A549 (cell line): ENCODE results near the gene XPO4. TPM values are rescaled to one million over a fixed set of nuclear protein-coding genes. Genes with fewer than 3 reads are reported as not detected.
"Not testable (repeated sequence)": the region's sequence is repeated elsewhere in the genome, so short reads cannot be mapped to it uniquely, and the experiment has no call there.

Experiments used
- ATAC-seq, 2 experiments: fragments of 200-7000 bp in 1 of 2; fragments of >200 bp in 1 of 2; cut with Nextera tagmentation in 1 of 2; cut with Tn5 transposase in 1 of 2; 3 replicates each; pipeline versions ENCODE4 v1.8.0 to v1.9.1; 2018 to 2020; ENCODE audit warnings: mild to moderate bottlenecking in 1 of 2, moderate library complexity in 1 of 2
- CTCF ChIA-PET: fragments of 300-600 bp; sonication (Branson Sonifier 250); formaldehyde crosslinking; extraction: SDS; loops from one replicate; lab custom pipeline; 2021; ENCODE audit warnings: antibody characterized with exemption, inconsistent platforms; lab: Yijun Ruan, JAX
- POLR2A ChIA-PET: fragments of 350-600 bp; formaldehyde crosslinking; extraction: SDS; loops from one replicate; lab custom pipeline; 2021; ENCODE audit warnings: antibody characterized with exemption, inconsistent platforms; lab: Yijun Ruan, JAX
- DNase-seq, 2 experiments: peaks; one replicate each; pipeline versions ENCODE4 v3.0.0 to v3.0.0-alpha.2; 2011 to 2016; ENCODE audit warnings: low read depth in 1 of 2, low spot score in 1 of 2
- FAIRE-seq: peaks from 2 replicates; lab custom pipeline; 2011; peaks lifted over from hg19 to GRCh38; lab: Jason Lieb, UNC
- H3K27ac ChIP-seq, 2 experiments: fragments of >200 bp; sonication (Bioruptor Twin); formaldehyde crosslinking; 3 replicates each; pipeline ENCODE4 v1.5.1; 2016 to 2017
- H3K4me1 ChIP-seq: fragments of >200 bp; sonication (Bioruptor Twin); formaldehyde crosslinking; 3 replicates; pipeline ENCODE4 v1.6.1; 2016
- H3K4me2 ChIP-seq: fragments of >200 bp; sonication (Bioruptor Twin); formaldehyde crosslinking; 3 replicates; pipeline ENCODE4 v1.6.1; 2016
- H3K4me3 ChIP-seq: fragments of >200 bp; sonication (Bioruptor Twin); formaldehyde crosslinking; 3 replicates; pipeline ENCODE4 v1.5.1; 2016
- H3K9me3 ChIP-seq: fragments of >200 bp; sonication (Bioruptor Twin); formaldehyde crosslinking; 3 replicates; pipeline ENCODE4 v1.6.1; 2016
- ATOH8 ChIP-seq: fragments of 250-450 bp; sonication (Bioruptor Pico); IDR thresholded peaks from 2 replicates; pipeline ENCODE4 v1.5.0; 2020; ENCODE audit warnings: low read depth, mild to moderate bottlenecking, moderate library complexity
- BHLHE40 ChIP-seq: IDR thresholded peaks from 2 replicates; pipeline ENCODE4 v1.6.1; 2012; ENCODE audit warnings: low read depth, low read length, inconsistent platforms
- CBX2 ChIP-seq: fragments of 200-600 bp; sonication (generic); IDR thresholded peaks from 2 replicates; pipeline ENCODE4 v1.6.1; 2016; ENCODE audit warnings: low read depth, mild to moderate bottlenecking, borderline replicate concordance
- CHD2 ChIP-seq: fragments of 150-350 bp; IDR thresholded peaks from 2 replicates; pipeline ENCODE4 v1.6.1; 2014; ENCODE audit warnings: low read length; ENCODE audit not compliant: partially characterized antibody
- CTCF ChIP-seq: fragments of >200 bp; sonication (Bioruptor Twin); formaldehyde crosslinking; IDR thresholded peaks from 3 replicates; pipeline ENCODE4 v1.5.1; 2016
- E2F6 ChIP-seq: IDR thresholded peaks from 2 replicates; pipeline ENCODE4 v1.6.1; 2012; ENCODE audit warnings: low read depth, borderline replicate concordance
- EHMT2 ChIP-seq: fragments of 200-600 bp; sonication (generic); IDR thresholded peaks from 2 replicates; pipeline ENCODE4 v1.6.1; 2016; ENCODE audit warnings: antibody characterized with exemption, low read depth, mild to moderate bottlenecking, moderate library complexity
- EP300 ChIP-seq, 2 experiments: fragments of >200 bp; sonication (Bioruptor Twin); formaldehyde crosslinking; IDR thresholded peaks; 2 replicates in 1 of 2; 3 replicates in 1 of 2; pipeline ENCODE4 v1.6.1; 2016 to 2017
- ESRRA ChIP-seq: fragments of 150-350 bp; IDR thresholded peaks from 2 replicates; pipeline ENCODE4 v1.6.1; 2014; ENCODE audit warnings: mild to moderate bottlenecking, low read length, borderline replicate concordance
- FOSB ChIP-seq: fragments of 250-450 bp; sonication (Bioruptor Pico); IDR thresholded peaks from 2 replicates; pipeline ENCODE4 v1.5.0; 2020; ENCODE audit warnings: mild to moderate bottlenecking, moderate library complexity
- FOSL2 ChIP-seq, 2 experiments: fragments of 450-650 bp in 1 of 2; fragments of >200 bp in 1 of 2; sonication (Bioruptor Twin) in 1 of 2; formaldehyde crosslinking; IDR thresholded peaks; 2 replicates each; pipeline versions ENCODE4 v1.5.0 to v1.6.1; 2016 to 2020; ENCODE audit warnings: mild to moderate bottlenecking in 1 of 2, moderate library complexity in 1 of 2
- FOXS1 ChIP-seq: fragments of 250-450 bp; sonication (Bioruptor Pico); IDR thresholded peaks from 2 replicates; pipeline ENCODE4 v1.5.0; 2020; ENCODE audit warnings: mild to moderate bottlenecking, moderate library complexity
- HDAC2 ChIP-seq: fragments of 200-600 bp; sonication (generic); IDR thresholded peaks from 2 replicates; pipeline ENCODE4 v1.6.1; 2016
- HOXB13 ChIP-seq: fragments of 250-450 bp; sonication (Bioruptor Pico); IDR thresholded peaks from 2 replicates; pipeline ENCODE4 v1.5.0; 2020; ENCODE audit warnings: low read depth, mild to moderate bottlenecking, moderate library complexity
- JUN ChIP-seq, 2 experiments: fragments of >200 bp; sonication (Bioruptor Twin); formaldehyde crosslinking; IDR thresholded peaks; 2 replicates in 1 of 2; 3 replicates in 1 of 2; pipeline ENCODE4 v1.6.1; 2016 to 2017
- KDM5A ChIP-seq: fragments of 200-600 bp; sonication (generic); IDR thresholded peaks from 2 replicates; pipeline ENCODE4 v1.6.1; 2016; ENCODE audit warnings: antibody characterized with exemption, mild to moderate bottlenecking
- MAZ ChIP-seq: fragments of 150-350 bp; IDR thresholded peaks from 2 replicates; pipeline ENCODE4 v1.6.1; 2014; ENCODE audit warnings: antibody characterized with exemption, low read depth, low read length, borderline replicate concordance
- NFE2L2 ChIP-seq: fragments of 150-350 bp; conservative IDR thresholded peaks from 2 replicates; pipeline ENCODE4 v1.6.1; 2014; ENCODE audit warnings: low read length
- NPAS2 ChIP-seq: fragments of 250-450 bp; sonication (Bioruptor Pico); IDR thresholded peaks from 2 replicates; pipeline ENCODE4 v1.8.0; 2022; ENCODE audit warnings: mild to moderate bottlenecking, moderate library complexity, borderline replicate concordance
- PBX3 ChIP-seq: IDR thresholded peaks from 2 replicates; pipeline ENCODE4 v1.6.1; 2012
- POLR2A ChIP-seq: IDR thresholded peaks from 2 replicates; pipeline ENCODE4 v1.6.1; 2012; ENCODE audit warnings: mild to moderate bottlenecking, low read length
- POLR2AphosphoS2 ChIP-seq: conservative IDR thresholded peaks from 2 replicates; pipeline ENCODE4 v1.6.1; 2012; ENCODE audit warnings: low read length, improper control_type of control experiment, inconsistent platforms
- RARB ChIP-seq: fragments of 250-450 bp; sonication (Bioruptor Pico); IDR thresholded peaks from 2 replicates; pipeline ENCODE4 v1.8.0; 2021; ENCODE audit warnings: mild to moderate bottlenecking, moderate library complexity
- RFX5 ChIP-seq: fragments of 450-650 bp; IDR thresholded peaks from 2 replicates; pipeline ENCODE4 v1.7.1; 2014; ENCODE audit warnings: antibody characterized with exemption, mild to moderate bottlenecking, moderate library complexity
- SMC3 ChIP-seq: fragments of >200 bp; sonication (Bioruptor Twin); formaldehyde crosslinking; IDR thresholded peaks from 3 replicates; pipeline ENCODE4 v1.6.1; 2018; ENCODE audit warnings: inconsistent platforms
- SREBF2 ChIP-seq: fragments of 450-650 bp; IDR thresholded peaks from 2 replicates; pipeline ENCODE4 v1.6.1; 2014; ENCODE audit warnings: mild to moderate bottlenecking, moderate library complexity
- TFCP2L1 ChIP-seq: fragments of 250-450 bp; sonication (Bioruptor Pico); IDR thresholded peaks from 2 replicates; pipeline ENCODE4 v1.5.0; 2021; ENCODE audit warnings: mild to moderate bottlenecking
- ZC3H11A ChIP-seq: fragments of 450-650 bp; IDR thresholded peaks from 2 replicates; pipeline ENCODE4 v1.6.1; 2014; ENCODE audit warnings: antibody characterized with exemption, mild to moderate bottlenecking
- ZNF302 ChIP-seq: fragments of 250-450 bp; sonication (Bioruptor Pico); IDR thresholded peaks from 2 replicates; pipeline ENCODE4 v1.9.0; 2021; ENCODE audit warnings: inconsistent platforms, mild to moderate bottlenecking, moderate library complexity
- ZSCAN20 ChIP-seq: fragments of 250-450 bp; sonication (Bioruptor Pico); IDR thresholded peaks from 2 replicates; pipeline ENCODE4 v1.8.0; 2022; ENCODE audit warnings: mild to moderate bottlenecking, moderate library complexity
- WGBS: methylation state at CpG from one replicate; pipeline ENCODE4 v1.1.6; 2017; ENCODE audit errors: missing lambda C conversion rate; 5-methylcytosine and 5-hydroxymethylcytosine counted together
- polyA plus RNA-seq, 4 experiments: library from polyadenylated mRNA; depleted of rRNA in 3 of 4; stranded (reverse); fragments of >200 nt; fragmentation: RNase III in 1 of 4; extraction: RNeasy Plus Mini Kit Qiagen cat#74134 plus additional on column Dnase treatment in 1 of 4; gene quantifications; 2 replicates in 3 of 4; 3 replicates in 1 of 4; pipeline ENCODE4 v1.2.3, GENCODE V29; 2011 to 2017

XPO4 gene
- polyA plus RNA-seq, 2 of the 4 experiments (the other 2 are of a cell fraction), result 7.3 to 16.6 TPM

- peaks cover 19% of the 10 kb centered on the region; the same call in 2 of the 3 replicates for H3K4me1 ChIP-seq
- WGBS, result 100% methylated on average over 3 of the region's 6 CpGs
- ChIA-PET POLR2A (no interaction called here), CTCF (interaction anchor here (0.9 to 2.1 kb wide), 2 partner anchors 195 to 538 kb away, joined by 3 to 5 read pairs; no protein-coding TSS in a partner anchor)
- no peak overlapping the region for H3K27ac ChIP-seq
- FAIRE-seq, result no peak
- no peak for TF ChIP-seq ZC3H11A
- TF ChIP-seq POLR2A, result no peak
- TF ChIP-seq HOXB13, result no peak
- TF ChIP-seq RFX5, result no peak
- no peak for TF ChIP-seq SMC3
- no peak for TF ChIP-seq EHMT2
- TF ChIP-seq FOSB (CRISPR knock-in tag), result no peak
- no peak for TF ChIP-seq JUN (IDR thresholded peaks at IDR 0.05)
- TF ChIP-seq BHLHE40, result no peak
- no peak for TF ChIP-seq CHD2
- TF ChIP-seq PBX3, result no peak
- TF ChIP-seq FOSL2 (IDR thresholded peaks at IDR 0.05), result no peak
- no peak for TF ChIP-seq FOSL2 (CRISPR knock-in tag; IDR thresholded peaks at IDR 0.05)
- no peak for TF ChIP-seq NFE2L2
- TF ChIP-seq CTCF, result no peak
- no peak for TF ChIP-seq ZSCAN20 (CRISPR knock-in tag)
- TF ChIP-seq, all 56 proteins: peak for 0
- Histone ChIP-seq H3K4me2 (no peak overlapping the region), H3K9me3 (no peaks in the 10 kb centered on the region), H3K4me3 (no peak overlapping the region)
- no peak for ATAC-seq
- DNase-seq, result no peak
These were observed 35.8 kb upstream of the XPO4 start for GRCh38 chr13:20938302-20938701.

- H3K4me1 ChIP-seq, result no peaks in the 10 kb centered on the region
- 52% methylated on average over 4 of the region's 4 CpGs for WGBS
- no peak overlapping the region for H3K4me2 ChIP-seq
- H3K4me3 ChIP-seq, result no peak overlapping the region
- TF ChIP-seq NPAS2 (CRISPR knock-in tag), result no peak
- no peak for TF ChIP-seq MAZ
- TF ChIP-seq TFCP2L1 (CRISPR knock-in tag), result no peak
- no peak for TF ChIP-seq JUN (IDR thresholded peaks at IDR 0.05)
- no peak for TF ChIP-seq CBX2
- no peak for TF ChIP-seq CHD2
- TF ChIP-seq E2F6, result no peak
- no peak for TF ChIP-seq ZNF302 (CRISPR knock-in tag)
- TF ChIP-seq HOXB13, result no peak
- TF ChIP-seq SREBF2, result no peak
- TF ChIP-seq POLR2AphosphoS2, result no peak
- no peak for TF ChIP-seq EP300 (IDR thresholded peaks at IDR 0.05)
- TF ChIP-seq RARB (CRISPR knock-in tag), result no peak
- TF ChIP-seq HDAC2, result no peak
- TF ChIP-seq KDM5A, result no peak
- no peak for TF ChIP-seq FOXS1 (CRISPR knock-in tag)
- TF ChIP-seq ATOH8 (CRISPR knock-in tag), result no peak
- no peak for TF ChIP-seq BHLHE40
- TF ChIP-seq EHMT2, result no peak
- no peak for TF ChIP-seq ESRRA
- FAIRE-seq (no peak), ATAC-seq (no peak), DNase-seq (no peak)
- H3K9me3 ChIP-seq, result no peaks in the 10 kb centered on the region
- no peak overlapping the region for H3K27ac ChIP-seq
- ChIA-PET CTCF (interaction anchor here (0.9 to 1.6 kb wide), 4 partner anchors 12 to 435 kb away, joined by 3 to 6 read pairs (median 3); no protein-coding TSS in a partner anchor), POLR2A (no interaction called here)
These were observed 25.2 kb upstream of the XPO4 start for GRCh38 chr13:20927596-20928257.

- not testable (repeated sequence) for H3K4me3 ChIP-seq, H3K9me3 ChIP-seq
- CTCF ChIA-PET, result interaction anchor here (0.5 to 3.6 kb wide), 31 partner anchors 9 to 753 kb away, joined by 3 to 28 read pairs (median 3); no protein-coding TSS in a partner anchor
These were observed 22.8 kb upstream of the XPO4 start for GRCh38 chr13:20925395-20925790.

More at GRCh38 chr13:20925395-20925790, 22.8 kb upstream of the XPO4 start:
- POLR2A ChIA-PET, H3K27ac ChIP-seq, H3K4me2 ChIP-seq, FAIRE-seq, H3K4me1 ChIP-seq, ATAC-seq, DNase-seq: not testable (repeated sequence)
- WGBS, result 33% methylated on average over 13 of the region's 13 CpGs
